PC-3 (cell line): ENCODE measurements around the gene SLC6A1. TPM values are rescaled to one million over a fixed set of nuclear protein-coding genes. Genes with fewer than 3 reads are reported as not detected.

Experiments used
- ATAC-seq: fragments of 200-7000 bp; cut with Tn5 transposase; 2 replicates; pipeline ENCODE4 v1.9.1; 2020; ENCODE audit warnings: mild to moderate bottlenecking, moderate library complexity
- BruUV-seq: library from RNA; stranded (reverse); fragments of 400-500 nt; replicated peaks from 2 replicates; lab custom pipeline; 2021; lab: Mats Ljungman, UMichigan
- CTCF ChIA-PET: fragments of 300-600 bp; sonication (Branson Sonifier 250); formaldehyde crosslinking; loops from one replicate; lab custom pipeline; 2022; ENCODE audit warnings: antibody characterized with exemption; lab: Charles Lee
- POLR2A ChIA-PET: fragments of 300-600 bp; sonication (Branson Sonifier 250); formaldehyde crosslinking; loops from one replicate; lab custom pipeline; 2022; ENCODE audit warnings: antibody characterized with exemption; ENCODE audit not compliant: unreplicated experiment; lab: Charles Lee
- DNase-seq: peaks from one replicate; pipeline ENCODE4 v3.0.0-alpha.2; 2015
- H2AFZ ChIP-seq: fragments of 300-600 bp; sonication (generic); 2 replicates; pipeline ENCODE4 v1.6.0; 2016; ENCODE audit warnings: antibody characterized with exemption, low read length
- H3F3A ChIP-seq: fragments of 300-600 bp; sonication (generic); one replicate; pipeline ENCODE4 v1.6.0; 2017; ENCODE audit warnings: antibody characterized with exemption, low read length, control low read depth, mild to moderate bottlenecking; ENCODE audit not compliant: unreplicated experiment
- H3K27ac ChIP-seq: fragments of 300-600 bp; sonication (generic); 2 replicates; pipeline ENCODE4 v1.5.1; 2016; ENCODE audit warnings: mild to moderate bottlenecking, low read length
- H3K27me3 ChIP-seq: fragments of 300-600 bp; sonication (generic); 2 replicates; pipeline ENCODE4 v1.6.1; 2016; ENCODE audit warnings: low read length, mixed read lengths
- H3K36me3 ChIP-seq: fragments of 300-600 bp; sonication (generic); 2 replicates; pipeline ENCODE4 v1.6.1; 2016; ENCODE audit warnings: low read depth, mixed run types, low read length, mixed read lengths
- H3K4me1 ChIP-seq: fragments of 300-600 bp; sonication (generic); 2 replicates; pipeline ENCODE4 v1.5.1; 2016; ENCODE audit warnings: low read length; ENCODE audit not compliant: insufficient read depth
- H3K4me2 ChIP-seq: fragments of 300-600 bp; sonication (generic); 2 replicates; pipeline ENCODE4 v1.6.0; 2016; ENCODE audit warnings: low read length
- H3K4me3 ChIP-seq: fragments of 300-600 bp; sonication (generic); 2 replicates; pipeline ENCODE4 v1.5.1; 2016; ENCODE audit warnings: mild to moderate bottlenecking, low read length, mixed read lengths
- H3K79me2 ChIP-seq: fragments of 300-600 bp; sonication (generic); 2 replicates; pipeline ENCODE4 v1.6.1; 2017; ENCODE audit warnings: low read length, mixed read lengths
- H3K9ac ChIP-seq: fragments of 300-600 bp; sonication (generic); 2 replicates; pipeline ENCODE4 v1.6.0; 2016; ENCODE audit warnings: mild to moderate bottlenecking, low read length
- H3K9me2 ChIP-seq: fragments of 300-600 bp; sonication (generic); replicated peaks from 2 replicates; pipeline ENCODE4 v1.6.1; 2016; ENCODE audit warnings: mixed run types, low read length, mixed read lengths
- H3K9me3 ChIP-seq: fragments of 300-600 bp; sonication (generic); 2 replicates; pipeline ENCODE4 v1.6.1; 2016; ENCODE audit warnings: low read length, mixed read lengths
- H4K20me1 ChIP-seq: fragments of 300-600 bp; sonication (generic); 2 replicates; pipeline ENCODE4 v1.6.1; 2016; ENCODE audit warnings: low read length, mixed read lengths
- EZH2 ChIP-seq: fragments of 300-600 bp; sonication (generic); IDR thresholded peaks from one replicate; pipeline ENCODE4 v1.6.1; 2017; ENCODE audit warnings: antibody characterized with exemption, mild to moderate bottlenecking, low read length; ENCODE audit not compliant: unreplicated experiment
- EZH2phosphoT487 ChIP-seq: fragments of 300-600 bp; sonication (generic); IDR thresholded peaks from 2 replicates; pipeline ENCODE4 v1.6.1; 2018; ENCODE audit warnings: mild to moderate bottlenecking, antibody characterized with exemption, low read length, borderline replicate concordance
- intact Hi-C: fragments of 100-400 bp; cut with micrococcal nuclease; formaldehyde crosslinking; loops from 2 replicates; pipeline ENCODE4 v1.9.0; 2023
- total RNA-seq: library from RNA; depleted of rRNA; stranded (reverse); fragments of >200 nt; gene quantifications from 2 replicates; pipeline ENCODE4 v1.2.3, GENCODE V29; 2014
- TF ChIP-seq, protein P1 (sequence below): fragments of 300-600 bp; sonication (generic); conservative IDR thresholded peaks from 2 replicates; pipeline ENCODE4 v1.5.1; 2017; ENCODE audit warnings: antibody characterized with exemption, low read depth, mild to moderate bottlenecking, low read length

The SLC6A1 gene
- total RNA-seq, 1 experiment from 2014 or later = not detected

DNA sequence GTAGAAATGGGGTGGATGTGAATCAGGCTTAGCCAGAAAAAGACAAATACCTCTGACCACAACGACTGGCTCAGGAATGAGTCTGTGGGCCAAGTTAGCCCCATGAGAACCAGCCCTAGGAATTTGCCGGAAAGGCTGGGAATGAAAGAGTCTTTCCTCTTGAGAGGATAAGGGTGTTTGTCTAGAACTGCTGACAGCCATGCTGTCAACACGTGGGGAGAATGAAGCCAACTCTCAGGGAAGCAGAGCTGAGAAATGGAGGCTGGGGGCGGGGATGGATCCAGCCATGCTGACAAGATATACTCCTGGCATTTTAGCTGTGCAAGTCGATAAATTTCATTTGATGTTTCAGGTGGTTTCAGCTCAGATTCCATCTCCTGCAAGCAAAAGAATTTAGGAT is 10.6 kb upstream of the SLC6A1 start:
- TF ChIP-seq EZH2phosphoT487 = no peak
- TF ChIP-seq, protein P1, sequence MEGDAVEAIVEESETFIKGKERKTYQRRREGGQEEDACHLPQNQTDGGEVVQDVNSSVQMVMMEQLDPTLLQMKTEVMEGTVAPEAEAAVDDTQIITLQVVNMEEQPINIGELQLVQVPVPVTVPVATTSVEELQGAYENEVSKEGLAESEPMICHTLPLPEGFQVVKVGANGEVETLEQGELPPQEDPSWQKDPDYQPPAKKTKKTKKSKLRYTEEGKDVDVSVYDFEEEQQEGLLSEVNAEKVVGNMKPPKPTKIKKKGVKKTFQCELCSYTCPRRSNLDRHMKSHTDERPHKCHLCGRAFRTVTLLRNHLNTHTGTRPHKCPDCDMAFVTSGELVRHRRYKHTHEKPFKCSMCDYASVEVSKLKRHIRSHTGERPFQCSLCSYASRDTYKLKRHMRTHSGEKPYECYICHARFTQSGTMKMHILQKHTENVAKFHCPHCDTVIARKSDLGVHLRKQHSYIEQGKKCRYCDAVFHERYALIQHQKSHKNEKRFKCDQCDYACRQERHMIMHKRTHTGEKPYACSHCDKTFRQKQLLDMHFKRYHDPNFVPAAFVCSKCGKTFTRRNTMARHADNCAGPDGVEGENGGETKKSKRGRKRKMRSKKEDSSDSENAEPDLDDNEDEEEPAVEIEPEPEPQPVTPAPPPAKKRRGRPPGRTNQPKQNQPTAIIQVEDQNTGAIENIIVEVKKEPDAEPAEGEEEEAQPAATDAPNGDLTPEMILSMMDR = no peak
- Histone ChIP-seq H3K9me3 (no peaks in the 10 kb centered on the region), H4K20me1 (no peaks in the 10 kb centered on the region), H3K9me2 (no peaks in the 10 kb centered on the region), H3K27me3 (peaks cover 36% of the 10 kb centered on the region), H3F3A (no peaks in the 10 kb centered on the region), H3K27ac (no peak overlapping the region), H3K36me3 (no peaks in the 10 kb centered on the region), H3K9ac (no peak overlapping the region), H3K4me1 (peaks cover 16% of the 10 kb centered on the region), H3K79me2 (no peaks in the 10 kb centered on the region), H2AFZ (no peak overlapping the region), H3K4me3 (no peak overlapping the region), H3K4me2 (no peak overlapping the region)
- ATAC-seq = no peak
- BruUV-seq = no TSS peak
- ChIA-PET POLR2A (interaction anchor here (0.6 kb wide), 1 partner anchor 95 kb away, joined by 4 read pairs; no protein-coding TSS in a partner anchor), CTCF (interaction anchor here (1.0 kb wide), 1 partner anchor 11 kb away, joined by 3 read pairs; no protein-coding TSS in a partner anchor)
- DNase-seq = peak; percentile 47
- intact Hi-C loops = no loop called here

DNA sequence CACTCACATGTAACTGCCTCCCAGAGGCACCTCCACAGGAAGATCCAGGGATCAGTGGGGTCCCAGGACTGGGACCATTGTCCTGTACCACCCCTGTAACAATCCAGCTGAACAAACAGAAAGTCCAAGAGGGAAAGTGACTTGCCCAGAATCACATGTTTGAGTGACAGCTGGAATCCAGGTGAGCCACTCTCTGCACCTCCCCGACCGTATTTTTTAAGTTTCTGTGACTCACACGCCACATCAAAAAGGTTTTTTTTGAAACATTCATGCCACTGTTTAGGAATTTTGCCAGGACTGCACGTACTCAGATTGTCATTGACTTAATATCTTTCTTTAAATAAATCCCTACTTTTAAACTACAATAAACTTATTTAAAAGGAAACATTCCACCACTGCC is 9.8 kb upstream of the SLC6A1 start:
- H3K27me3 ChIP-seq = peaks cover 36% of the 10 kb centered on the region
- H3F3A ChIP-seq = no peaks in the 10 kb centered on the region
- peaks cover 16% of the 10 kb centered on the region for H3K4me1 ChIP-seq
- ATAC-seq (peak; percentile 60), DNase-seq (peak; percentile 91)
- no peaks in the 10 kb centered on the region for H3K36me3 ChIP-seq
- H3K9me2 ChIP-seq = no peaks in the 10 kb centered on the region
- H3K79me2 ChIP-seq = no peaks in the 10 kb centered on the region
- CTCF ChIA-PET = interaction anchor here (1.0 kb wide), 1 partner anchor 38 kb away, joined by 8 read pairs; no protein-coding TSS in a partner anchor
- no peaks in the 10 kb centered on the region for H4K20me1 ChIP-seq
- H2AFZ ChIP-seq = no peak overlapping the region
- no peak overlapping the region for H3K27ac ChIP-seq
- no peak for TF ChIP-seq EZH2
- no peak for TF ChIP-seq EZH2phosphoT487
- TF ChIP-seq, protein P1 = no peak
- BruUV-seq = no TSS peak
- POLR2A ChIA-PET = interaction anchor here (0.6 kb wide), 1 partner anchor 94 kb away, joined by 4 read pairs; no protein-coding TSS in a partner anchor
- 0 out of 2 replicates have a peak overlapping the region, but pooled peaks have one; percentile 33 for H3K4me3 ChIP-seq
- H3K9me3 ChIP-seq = no peaks in the 10 kb centered on the region
- peak overlapping the region; percentile 69 for H3K4me2 ChIP-seq
- no peak overlapping the region for H3K9ac ChIP-seq
- intact Hi-C loops = loop anchor here (1.0 kb wide), 1 partner anchor 224 kb away; no protein-coding TSS in a partner anchor

DNA sequence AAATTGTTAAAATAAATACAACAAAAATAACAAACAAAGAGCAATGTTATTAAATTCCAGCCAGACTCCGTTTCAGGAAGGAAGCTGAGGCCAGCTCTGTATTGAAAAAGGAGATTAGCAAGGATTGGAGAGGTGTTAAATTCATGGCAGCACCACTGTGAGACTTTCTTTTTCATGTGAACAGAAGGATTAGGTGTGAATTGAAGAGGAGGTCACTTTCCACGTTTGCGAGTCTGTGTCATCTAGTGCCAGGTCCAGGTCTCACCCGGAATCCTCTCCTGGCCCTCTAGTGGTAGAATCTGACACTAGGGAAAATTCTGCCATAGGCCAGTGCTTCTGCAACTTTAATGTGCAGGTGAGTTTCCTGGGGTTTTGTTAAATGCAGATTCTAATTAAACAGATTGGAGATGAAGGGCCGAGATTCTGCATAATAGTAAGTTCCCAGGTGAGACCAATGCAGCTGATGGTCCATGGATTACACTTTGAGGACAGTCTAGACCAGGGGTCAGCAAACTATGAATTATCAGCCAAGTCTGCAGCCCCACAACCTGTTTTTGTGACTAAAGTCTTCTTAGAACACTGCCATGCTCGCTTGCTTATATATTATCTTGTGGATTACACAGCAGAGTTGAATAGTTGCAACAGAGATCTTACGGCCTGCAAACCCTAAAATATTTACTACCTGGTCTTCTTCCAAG is 9.2 kb upstream of the SLC6A1 start:
- POLR2A ChIA-PET = no interaction called here
- intact Hi-C loops = loop anchor here (1.0 kb wide), 1 partner anchor 225 kb away; no protein-coding TSS in a partner anchor
- DNase-seq = peak; percentile 79

More for the DNA sequence above, 9.2 kb upstream of the SLC6A1 start:
- no peaks in the 10 kb centered on the region for H3K9me3 ChIP-seq
- TF ChIP-seq, protein P1 = peak; percentile 95
- no peak for TF ChIP-seq EZH2
- peak; percentile 91 for ATAC-seq
- H2AFZ ChIP-seq = 0 out of 2 replicates have a peak overlapping the region, but pooled peaks have one; percentile 22
- H3K9me2 ChIP-seq = no peaks in the 10 kb centered on the region
- no peaks in the 10 kb centered on the region for H3K79me2 ChIP-seq
- H3K4me1 ChIP-seq = peaks cover 16% of the 10 kb centered on the region
- H3F3A ChIP-seq = no peaks in the 10 kb centered on the region
- H3K27ac ChIP-seq = no peak overlapping the region
- CTCF ChIA-PET = interaction anchor here (1.0 kb wide), 1 partner anchor 38 kb away, joined by 8 read pairs; no protein-coding TSS in a partner anchor
- no TSS peak for BruUV-seq
- H4K20me1 ChIP-seq = no peaks in the 10 kb centered on the region
- H3K9ac ChIP-seq = no peak overlapping the region
- H3K4me3 ChIP-seq = 0 out of 2 replicates have a peak overlapping the region, but pooled peaks have one; percentile 33
- peaks cover 36% of the 10 kb centered on the region for H3K27me3 ChIP-seq
- H3K36me3 ChIP-seq = no peaks in the 10 kb centered on the region
- peak overlapping the region; percentile 69 for H3K4me2 ChIP-seq
